Measurements from ENCODE around the gene FHIT.

FHIT gene

GRCh38 chr3:60434950-60435349 is 816.3 kb downstream of the FHIT start:
- DNase-seq = no peak

- DNase-seq = no peak
These were observed 816.9 kb downstream of the FHIT start for GRCh38 chr3:60434323-60434722.

GRCh38 chr3:60431599-60431958 is 819.7 kb downstream of the FHIT start:
- DNase-seq = no peak

DNA sequence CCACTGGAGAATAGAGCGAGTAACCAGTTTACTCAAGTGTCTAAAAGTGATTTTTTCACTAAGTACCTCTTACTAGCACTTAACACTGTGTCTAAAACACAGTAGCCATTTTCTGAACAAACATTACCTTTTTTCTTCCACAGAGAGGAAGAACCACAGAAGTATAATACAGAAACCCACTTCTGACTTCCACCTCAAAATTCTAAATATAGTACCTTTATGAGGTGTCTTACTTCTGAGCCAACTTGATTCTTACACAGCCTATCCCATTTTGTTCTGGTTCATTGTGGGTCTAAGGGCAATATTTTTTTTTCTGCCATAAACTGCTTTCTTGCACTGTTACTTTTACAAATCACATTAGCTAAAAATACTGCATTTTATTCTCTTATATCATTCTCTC is 821.0 kb downstream of the FHIT start:
- no peak for DNase-seq

DNA sequence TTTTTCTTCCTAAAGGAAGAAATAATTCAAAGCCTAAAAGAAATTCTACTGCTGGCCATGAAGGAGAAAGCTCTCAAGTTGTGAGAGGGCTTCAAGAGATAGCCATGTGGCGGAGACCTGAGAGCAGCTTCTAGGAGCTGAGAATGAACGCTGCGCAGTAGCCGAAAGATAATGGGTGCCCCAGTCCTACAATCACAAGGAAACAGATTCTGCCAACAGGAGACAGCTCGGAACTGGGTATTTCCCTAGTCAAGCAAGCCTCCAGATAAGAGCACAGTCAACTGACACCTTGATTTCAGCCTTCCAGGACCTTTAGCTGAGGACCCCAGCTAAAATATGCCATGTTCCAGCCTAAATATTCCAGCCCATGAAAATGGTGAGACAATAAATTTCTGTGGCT is 824.1 kb downstream of the FHIT start:
- no peak for DNase-seq

GRCh38 chr3:60424942-60425341 is 826.3 kb downstream of the FHIT start:
- DNase-seq = no peak

GRCh38 chr3:60424034-60424433 is 827.2 kb downstream of the FHIT start:
- no peak for DNase-seq

GRCh38 chr3:60423556-60423955 is 827.7 kb downstream of the FHIT start:
- DNase-seq = no peak

- no peak for DNase-seq
These were observed 829.4 kb downstream of the FHIT start for GRCh38 chr3:60421749-60422446.

DNA sequence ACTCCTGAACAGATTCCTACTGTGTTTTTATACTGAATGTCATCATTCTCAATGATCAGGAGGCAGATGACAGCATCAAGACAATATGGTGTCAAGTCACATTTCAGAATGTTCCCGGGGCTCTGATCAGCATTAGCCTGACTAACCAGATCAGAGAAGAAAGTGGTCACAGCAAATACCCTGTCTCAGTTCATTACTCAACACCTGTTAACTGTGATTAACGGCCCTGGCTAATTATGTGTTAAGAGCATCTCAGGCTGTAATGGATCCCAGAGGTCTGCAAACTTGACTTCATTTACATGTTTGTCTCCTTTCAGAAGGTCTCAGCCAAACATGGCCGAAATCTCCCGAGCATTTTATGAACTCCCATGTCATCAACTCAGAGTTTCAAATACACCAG is 833.7 kb downstream of the FHIT start:
- no peak for DNase-seq

DNA sequence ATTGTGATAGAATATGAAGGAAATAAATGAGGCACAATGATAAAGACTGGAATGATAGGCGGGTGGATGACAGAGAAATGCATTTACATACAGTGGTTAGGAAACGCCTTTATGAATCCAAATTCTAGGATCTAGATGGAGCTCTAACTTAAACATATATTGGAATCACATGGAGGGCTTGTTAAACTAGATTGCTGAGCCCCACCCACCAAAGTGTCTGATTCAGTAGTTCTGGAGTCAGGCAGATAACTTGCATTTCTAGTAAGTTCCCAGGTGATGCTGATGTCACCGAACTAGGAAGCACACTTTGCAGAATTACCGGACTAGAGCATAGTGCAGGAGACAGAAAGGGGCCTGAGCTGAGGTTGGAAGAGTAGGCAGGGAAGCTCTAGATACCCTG is 837.2 kb downstream of the FHIT start:
- DNase-seq = no peak

- no peak for DNase-seq
These were observed 837.7 kb downstream of the FHIT start for GRCh38 chr3:60413551-60413950.

DNA sequence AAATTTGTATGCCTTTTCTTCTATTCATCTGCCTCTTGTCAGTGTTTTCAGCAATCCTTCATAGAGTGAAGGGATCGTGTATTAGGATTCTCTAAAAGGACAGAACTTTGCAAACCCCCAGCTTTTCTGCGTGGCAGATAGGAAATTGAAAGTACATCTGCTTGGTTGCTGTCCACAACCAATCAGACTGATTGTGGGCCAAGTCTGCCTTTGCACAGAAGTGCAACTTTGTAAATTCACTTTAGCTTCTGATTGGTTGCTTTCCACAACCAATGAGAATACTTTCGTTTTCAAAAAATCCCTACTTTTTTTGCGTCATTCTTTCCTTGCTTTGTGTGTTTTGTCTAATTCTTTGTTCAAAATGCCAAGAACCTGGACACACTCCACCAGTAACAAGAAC is 847.4 kb downstream of the FHIT start:
- no peak for DNase-seq

GRCh38 chr3:60402931-60403330 is 848.3 kb downstream of the FHIT start:
- DNase-seq = no peak

DNA sequence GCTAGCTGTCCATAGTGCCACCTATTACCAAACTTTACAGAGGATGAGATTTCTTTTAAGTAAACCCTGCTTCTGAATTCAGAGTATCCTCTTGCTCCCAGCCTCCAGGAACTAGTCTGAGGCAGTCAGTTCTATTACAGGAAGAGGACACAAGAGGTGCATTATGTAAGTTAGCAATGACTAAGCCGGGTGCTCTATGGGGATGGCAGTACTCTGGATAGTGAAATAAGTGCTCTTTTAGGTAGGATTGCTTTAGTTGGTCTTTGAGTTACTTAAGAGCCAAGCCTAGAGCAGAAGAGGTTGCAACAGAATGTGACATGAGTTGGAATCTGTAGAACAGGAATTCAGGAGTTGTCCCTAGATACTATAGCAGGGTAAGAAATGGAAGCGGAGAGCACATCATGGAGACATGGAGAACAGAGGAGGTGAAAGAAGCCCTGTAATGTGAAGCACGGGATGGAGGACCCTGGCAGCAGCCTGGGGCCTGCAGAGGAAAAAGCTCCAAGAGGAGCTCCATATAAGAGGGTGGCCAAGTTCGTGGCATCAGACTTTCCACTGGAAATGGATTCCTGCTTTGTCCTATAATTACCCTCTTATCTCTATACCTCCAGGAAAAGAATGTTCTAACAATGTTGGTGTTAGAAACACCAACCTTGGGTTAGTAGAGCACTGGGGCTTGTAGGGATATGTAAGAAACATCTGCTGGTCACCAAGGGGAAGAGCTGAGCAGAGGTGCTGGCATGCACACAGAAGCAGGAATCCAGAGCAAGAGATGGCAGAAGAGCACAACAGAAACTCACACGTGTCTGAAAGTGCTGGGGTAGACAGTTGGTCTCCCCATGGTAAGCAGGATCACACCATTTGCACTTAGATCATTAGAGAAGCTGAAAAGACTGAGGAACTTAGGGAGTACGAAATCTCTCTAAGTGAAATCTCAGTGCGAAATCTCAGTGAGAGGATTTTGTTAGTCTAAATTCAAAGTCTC is 851.1 kb downstream of the FHIT start:
- DNase-seq = no peak

DNA sequence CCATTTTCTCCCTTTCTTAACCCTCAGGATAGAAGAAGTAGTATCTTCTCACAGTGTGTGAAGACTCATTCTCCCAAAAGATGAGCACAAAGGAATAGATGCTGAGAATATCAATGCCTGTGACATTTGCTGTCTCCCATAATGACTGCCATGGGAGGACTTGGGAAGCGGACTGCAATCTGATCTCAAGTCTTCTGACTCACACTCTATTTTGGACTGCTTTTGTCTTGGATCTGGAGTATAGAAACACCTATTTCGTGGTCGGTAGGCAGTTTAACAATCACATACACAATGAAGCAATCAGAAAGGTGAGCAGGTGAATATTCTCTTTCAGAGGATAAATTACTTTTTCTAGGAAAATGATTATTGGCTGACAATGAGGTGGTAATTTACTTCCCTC is 852.0 kb downstream of the FHIT start:
- DNase-seq = no peak

DNA sequence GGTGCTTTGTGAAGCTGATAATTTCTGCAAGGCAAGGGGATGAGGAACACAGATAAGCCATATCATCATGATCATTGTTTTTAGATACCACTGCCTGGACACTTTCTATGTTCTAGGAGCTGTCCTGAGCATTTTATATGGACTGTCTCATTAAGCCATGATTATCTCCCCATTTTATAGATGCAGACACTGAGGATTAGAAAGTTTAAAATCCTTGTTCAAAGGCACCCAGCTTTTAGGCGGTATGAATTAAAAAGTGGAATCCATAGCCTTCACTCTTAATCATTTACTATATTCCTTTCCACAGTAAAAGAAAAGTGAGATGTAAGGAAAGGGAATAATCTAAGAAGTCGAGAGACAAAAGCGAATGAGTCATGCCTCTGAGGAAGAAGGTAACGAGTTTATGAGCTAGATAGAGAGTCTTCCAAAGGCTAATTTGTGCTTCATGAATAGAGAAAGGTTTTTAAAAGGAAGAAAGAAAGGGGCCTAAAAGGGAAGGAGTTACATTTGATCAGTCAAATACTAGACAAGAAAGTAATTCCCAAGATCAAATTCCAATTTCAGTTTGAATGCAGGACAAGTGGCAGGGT is 856.0 kb downstream of the FHIT start:
- DNase-seq = no peak

GRCh38 chr3:60393946-60394345 is 857.3 kb downstream of the FHIT start:
- DNase-seq = no peak

- no peak for DNase-seq
These were observed 858.8 kb downstream of the FHIT start for GRCh38 chr3:60392501-60392900.

DNA sequence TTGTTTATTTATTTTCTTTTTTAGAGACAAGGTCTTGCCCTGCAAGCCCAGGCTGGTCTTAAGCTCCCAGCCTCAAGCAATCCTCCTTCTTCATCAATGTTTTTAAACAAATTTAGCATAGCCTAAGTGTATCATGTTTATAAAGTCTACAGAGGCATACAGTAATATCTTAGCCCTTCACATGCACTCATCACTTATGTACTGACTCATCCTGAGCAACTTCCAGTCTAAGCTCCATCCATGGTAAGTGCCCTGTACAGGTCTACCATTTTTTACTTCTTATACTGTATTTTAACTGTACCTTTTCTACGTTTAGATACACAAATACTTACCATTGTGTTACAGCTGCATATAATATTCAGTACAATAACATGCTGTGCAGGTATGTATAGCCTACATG is 860.0 kb downstream of the FHIT start:
- no peak for DNase-seq

DNA sequence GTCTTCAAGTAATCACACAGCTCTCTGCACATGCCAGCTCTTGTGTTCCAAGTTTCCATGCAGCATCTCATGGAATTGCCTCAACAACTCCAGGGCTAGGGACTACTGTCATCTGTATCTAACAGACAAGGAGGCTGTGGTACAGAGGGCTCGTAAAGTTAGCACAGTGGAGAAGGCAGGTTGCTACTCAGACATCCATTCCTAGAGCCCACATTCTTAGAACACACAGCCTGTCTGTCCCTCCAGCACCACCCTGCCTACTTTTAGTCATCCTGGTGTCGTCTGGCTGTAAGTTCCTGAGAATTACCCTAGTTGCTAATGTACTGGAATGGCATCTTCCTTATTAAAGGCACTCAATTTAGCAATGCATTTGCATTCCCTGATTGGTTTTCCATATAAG is 862.5 kb downstream of the FHIT start:
- no peak for DNase-seq

DNA sequence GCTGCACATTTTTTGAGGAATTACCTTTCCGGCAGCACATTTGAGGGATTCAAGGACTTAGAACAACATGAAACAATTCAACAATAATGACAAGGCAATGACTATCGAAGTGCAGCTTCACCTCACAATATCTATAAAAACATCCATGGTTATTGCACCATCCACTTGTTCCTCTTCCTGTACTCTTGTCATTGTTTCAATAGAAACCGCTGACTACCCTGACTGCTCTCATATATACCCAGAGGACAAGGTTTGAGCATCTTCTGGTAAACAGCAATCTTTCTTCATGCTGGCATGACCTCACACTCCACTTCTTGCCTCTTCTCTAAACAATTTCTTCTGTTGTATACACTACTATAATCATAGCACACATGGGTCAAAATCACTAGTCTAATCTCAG is 864.9 kb downstream of the FHIT start:
- no peak for DNase-seq

DNA sequence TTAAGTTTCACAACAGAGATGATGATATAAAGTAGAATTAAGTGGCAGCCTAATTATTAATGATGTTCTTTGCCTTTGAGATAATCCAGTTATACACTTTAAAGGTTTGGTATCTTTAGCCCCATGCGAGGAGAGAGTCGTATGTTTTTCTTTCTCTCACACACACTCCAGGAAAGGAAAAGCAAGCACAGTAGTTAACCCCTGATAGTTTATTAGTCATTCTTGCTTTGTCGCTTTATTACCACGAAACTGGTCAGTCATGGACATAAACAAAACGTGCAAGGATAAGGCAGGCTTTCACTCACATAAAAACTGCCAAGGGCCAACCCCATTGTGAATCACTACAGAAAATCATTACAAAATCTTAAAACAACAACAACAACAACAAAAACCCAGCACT is 866.9 kb downstream of the FHIT start:
- no peak for DNase-seq

DNA sequence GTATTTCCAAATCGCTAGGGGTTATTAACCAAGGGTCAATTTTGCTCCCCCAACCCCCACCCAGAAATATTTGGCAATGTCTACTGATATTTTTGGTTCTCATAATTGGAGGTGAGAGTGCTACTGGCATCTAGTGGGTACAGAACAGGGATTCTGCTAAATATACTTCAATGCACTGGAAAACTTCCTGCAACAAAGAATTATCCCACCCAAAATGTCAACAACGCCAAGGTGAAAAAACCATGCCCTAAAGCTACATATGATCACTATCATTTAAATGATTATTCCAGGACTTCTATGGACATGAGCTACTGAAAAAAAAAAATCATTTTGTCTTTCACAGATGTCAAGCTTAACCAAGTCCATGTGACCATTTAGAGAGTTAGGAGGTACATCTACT is 867.9 kb downstream of the FHIT start:
- no peak for DNase-seq

All from NCI-H1694 (cell line).